NB4 (cell line): ENCODE data around the gene CFAP74.

Source experiments
- DNase-seq: peaks from one replicate; pipeline ENCODE4 v3.0.0; 2010; ENCODE audit warnings: low read depth
- H3K4me3 ChIP-seq: one replicate; pipeline ENCODE4 v1.5.1; 2011; ENCODE audit warnings: mild to moderate bottlenecking, low read depth, low read length, moderate library complexity
- CTCF ChIP-seq: IDR thresholded peaks from one replicate; pipeline ENCODE4 v1.5.1; 2012; ENCODE audit warnings: low read depth, low read length
- MAX ChIP-seq: IDR thresholded peaks from 2 replicates; pipeline ENCODE4 v1.6.1; 2011; ENCODE audit warnings: low read depth, low read length
- MYC ChIP-seq: IDR thresholded peaks from 2 replicates; pipeline ENCODE4 v1.6.1; 2011; ENCODE audit warnings: low read depth, low read length
- POLR2A ChIP-seq: IDR thresholded peaks from 2 replicates; pipeline ENCODE4 v1.6.1; 2011; ENCODE audit warnings: mild to moderate bottlenecking; ENCODE audit not compliant: insufficient read length; ENCODE audit errors: extremely low read depth

The CFAP74 gene

GRCh38 chr1:1895060-1895418 lies 108.5 kb downstream of the CFAP74 start:
- no peak overlapping the region for H3K4me3 ChIP-seq
- no peak for DNase-seq
- no peak for TF ChIP-seq MYC
- TF ChIP-seq MAX = no peak
- no peak for TF ChIP-seq POLR2A
- no peak for TF ChIP-seq CTCF

- TF ChIP-seq POLR2A (no peak), MYC (no peak)
- no peak for DNase-seq
- H3K4me3 ChIP-seq = no peak overlapping the region
Observed at GRCh38 chr1:1894354-1895059, 109.1 kb downstream of the CFAP74 start.

DNA sequence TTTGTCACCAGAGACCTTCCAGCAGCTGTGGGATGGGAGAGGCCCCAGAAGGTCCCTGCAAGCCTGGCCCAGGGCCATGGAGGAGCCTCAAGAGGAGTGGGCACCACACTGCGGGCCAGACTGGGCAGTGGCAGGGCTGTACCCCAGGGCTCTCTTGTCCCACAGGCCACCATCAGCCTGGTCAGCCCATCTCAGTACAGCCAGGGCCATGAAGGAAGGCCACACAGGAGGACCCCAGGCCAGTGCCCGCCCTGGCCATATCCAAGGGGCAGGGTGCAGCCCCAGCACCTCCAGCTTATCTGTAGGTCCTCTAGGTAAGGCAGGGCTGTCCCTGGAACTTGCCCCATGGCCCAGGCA lies 109.6 kb downstream of the CFAP74 start:
- H3K4me3 ChIP-seq = no peak overlapping the region
- DNase-seq = no peak
- TF ChIP-seq CTCF (no peak), MYC (no peak), MAX (no peak), POLR2A (no peak)

- TF ChIP-seq MYC = no peak
- TF ChIP-seq POLR2A = no peak
- TF ChIP-seq CTCF = no peak
- TF ChIP-seq MAX = no peak
- no peak for DNase-seq
- no peak overlapping the region for H3K4me3 ChIP-seq
Observed at GRCh38 chr1:1893291-1893985, 110.1 kb downstream of the CFAP74 start.

GRCh38 chr1:1892763-1893120 lies 110.8 kb downstream of the CFAP74 start:
- H3K4me3 ChIP-seq = no peak overlapping the region

More at GRCh38 chr1:1892763-1893120, 110.8 kb downstream of the CFAP74 start:
- no peak for DNase-seq
- no peak for TF ChIP-seq CTCF
- TF ChIP-seq POLR2A = no peak
- no peak for TF ChIP-seq MAX
- no peak for TF ChIP-seq MYC
